SU-DHL-6 (cell line): ENCODE measurements around the gene SPRR1A.

Experiments
- CTCF ChIP-seq: fragments of 200-600 bp; sonication (generic); IDR thresholded peaks from one replicate; pipeline ENCODE4 v1.5.1; 2017; ENCODE audit warnings: antibody characterized with exemption, mild to moderate bottlenecking, low read length, moderate library complexity; ENCODE audit not compliant: insufficient read depth, poor library complexity, severe bottlenecking
- EZH2phosphoT487 ChIP-seq: fragments of 200-600 bp; sonication (generic), shearing (Covaris generic); conservative IDR thresholded peaks from 2 replicates; pipeline ENCODE4 v1.6.1; 2018; ENCODE audit warnings: mild to moderate bottlenecking, antibody characterized with exemption, low read length, moderate library complexity, mixed read lengths

DNA sequence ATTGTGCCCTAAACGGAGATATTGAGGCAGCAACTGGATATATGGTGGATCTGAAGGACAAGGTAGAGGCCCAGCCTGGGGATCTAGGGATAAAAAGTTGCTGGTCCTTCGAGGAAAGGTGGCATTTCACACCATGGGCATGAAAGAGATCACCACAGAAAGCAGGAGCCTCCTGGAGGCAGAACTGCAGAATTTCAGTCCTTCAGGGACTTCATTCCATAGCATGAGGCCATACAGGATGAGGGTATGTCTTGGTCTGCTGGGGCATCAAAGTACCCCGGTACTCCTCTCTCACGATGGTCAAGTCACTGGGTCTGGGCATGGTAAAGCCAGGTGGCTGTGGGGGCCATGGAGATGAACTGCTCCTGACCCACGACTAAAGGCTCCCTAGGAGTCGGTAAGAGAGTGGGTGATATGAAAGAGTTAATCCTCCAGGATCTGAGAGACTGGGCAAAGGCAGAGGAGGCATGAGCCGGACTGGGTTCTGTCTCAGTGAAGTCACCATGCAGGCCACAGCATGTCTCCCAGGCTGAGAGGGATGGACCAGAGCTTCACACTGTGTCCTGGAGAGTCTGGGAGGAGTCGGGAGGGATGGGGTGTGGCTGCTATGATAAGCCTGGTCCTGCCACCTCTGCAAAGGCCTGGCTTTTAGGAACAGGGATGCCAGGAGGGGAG is 42.7 kb upstream of the SPRR1A start:
- no peak for TF ChIP-seq CTCF
- no peak for TF ChIP-seq EZH2phosphoT487
